ENCODE data around the gene ARAF. TPM values are rescaled to one million over a fixed set of nuclear protein-coding genes. Genes with fewer than 3 reads are reported as not detected.

Gene ARAF
- total RNA-seq, 1 donor from 2014 or later, result 44.0 TPM

GRCh38 chrX:47605024-47605423, 44.0 kb downstream of the ARAF start:
- Mint-ChIP-seq H3K9me3 (ENCODE audit: unreplicated experiment) (no peaks in the 10 kb centered on the region), H3K36me3 (ENCODE audit: low read depth, unreplicated experiment) (no peaks in the 10 kb centered on the region), H3K4me3 (ENCODE audit: unreplicated experiment) (no peak overlapping the region), H3K27me3 (ENCODE audit: low read depth, unreplicated experiment) (no peaks in the 10 kb centered on the region), H3K27ac (ENCODE audit: unreplicated experiment) (no peak overlapping the region), H3K4me1 (ENCODE audit: low read depth, unreplicated experiment) (no peaks in the 10 kb centered on the region)
- no peaks in the 10 kb centered on the region for H3K36me3 ChIP-seq (ENCODE audit: insufficient read depth, low read length)
- no peaks in the 10 kb centered on the region for H3K27me3 ChIP-seq (ENCODE audit: insufficient read depth, low read length)
- H3K79me2 ChIP-seq (ENCODE audit: insufficient read depth, low read length), result no peaks in the 10 kb centered on the region
- H3K9me3 ChIP-seq (ENCODE audit: insufficient read depth, low read depth, low read length), result no peaks in the 10 kb centered on the region
- H3K4me3 ChIP-seq (ENCODE audit: insufficient read depth, low read depth, low read length), result no peak overlapping the region
- H3K4me1 ChIP-seq (ENCODE audit: insufficient read depth, low read length), result no peaks in the 10 kb centered on the region
- FAIRE-seq (no peak), DNase-seq (ENCODE audit: low read depth) (no peak)
- H2AFZ ChIP-seq (ENCODE audit: low read depth, low read length), result no peak overlapping the region
- no peak for TF ChIP-seq CTCF (IDR thresholded peaks at IDR 0.05; ENCODE audit: insufficient read depth, low read depth, low read length)
- no peak for TF ChIP-seq EZH2 (IDR thresholded peaks at IDR 0.05; ENCODE audit: insufficient read depth, low read length)
- no peak overlapping the region for H3K4me2 ChIP-seq (ENCODE audit: low read length)
- H3K27ac ChIP-seq (ENCODE audit: low read depth, low read length), result no peak overlapping the region
- H4K20me1 ChIP-seq (ENCODE audit: insufficient read depth, low read length), result no peaks in the 10 kb centered on the region
- H3K9ac ChIP-seq (ENCODE audit: low read length), result no peak overlapping the region

GRCh38 chrX:47607091-47607490, 46.1 kb downstream of the ARAF start:
- Histone ChIP-seq H3K4me1 (ENCODE audit: insufficient read depth, low read length) (no peaks in the 10 kb centered on the region), H4K20me1 (ENCODE audit: insufficient read depth, low read length) (no peaks in the 10 kb centered on the region), H3K27ac (ENCODE audit: low read depth, low read length) (no peak overlapping the region), H3K36me3 (ENCODE audit: insufficient read depth, low read length) (no peaks in the 10 kb centered on the region), H3K4me3 (ENCODE audit: insufficient read depth, low read depth, low read length) (no peak overlapping the region), H3K79me2 (ENCODE audit: insufficient read depth, low read length) (no peaks in the 10 kb centered on the region), H2AFZ (ENCODE audit: low read depth, low read length) (no peak overlapping the region), H3K9ac (ENCODE audit: low read length) (no peak overlapping the region), H3K9me3 (ENCODE audit: insufficient read depth, low read depth, low read length) (no peaks in the 10 kb centered on the region), H3K4me2 (ENCODE audit: low read length) (no peak overlapping the region), H3K27me3 (ENCODE audit: insufficient read depth, low read length) (no peaks in the 10 kb centered on the region)
- no peak overlapping the region for H3K27ac Mint-ChIP-seq (ENCODE audit: unreplicated experiment)
- H3K4me1 Mint-ChIP-seq (ENCODE audit: low read depth, unreplicated experiment), result no peaks in the 10 kb centered on the region
- peak; percentile 82 for FAIRE-seq
- TF ChIP-seq CTCF (IDR thresholded peaks at IDR 0.05; ENCODE audit: insufficient read depth, low read depth, low read length) (no peak), EZH2 (IDR thresholded peaks at IDR 0.05; ENCODE audit: insufficient read depth, low read length) (no peak)
- no peaks in the 10 kb centered on the region for H3K36me3 Mint-ChIP-seq (ENCODE audit: low read depth, unreplicated experiment)
- no peak overlapping the region for H3K4me3 Mint-ChIP-seq (ENCODE audit: unreplicated experiment)
- no peaks in the 10 kb centered on the region for H3K9me3 Mint-ChIP-seq (ENCODE audit: unreplicated experiment)
- no peak for DNase-seq (ENCODE audit: low read depth)
- no peaks in the 10 kb centered on the region for H3K27me3 Mint-ChIP-seq (ENCODE audit: low read depth, unreplicated experiment)

- Mint-ChIP-seq H3K4me1 (ENCODE audit: low read depth, unreplicated experiment) (no peaks in the 10 kb centered on the region), H3K9me3 (ENCODE audit: unreplicated experiment) (peaks cover 2% of the 10 kb centered on the region), H3K27ac (ENCODE audit: unreplicated experiment) (no peak overlapping the region), H3K36me3 (ENCODE audit: low read depth, unreplicated experiment) (no peaks in the 10 kb centered on the region), H3K4me3 (ENCODE audit: unreplicated experiment) (no peak overlapping the region), H3K27me3 (ENCODE audit: low read depth, unreplicated experiment) (no peaks in the 10 kb centered on the region)
- DNase-seq (ENCODE audit: low read depth) (no peak), FAIRE-seq (no peak)
- Histone ChIP-seq H3K9me3 (ENCODE audit: insufficient read depth, low read depth, low read length) (no peaks in the 10 kb centered on the region), H3K9ac (ENCODE audit: low read length) (no peak overlapping the region), H3K4me3 (ENCODE audit: insufficient read depth, low read depth, low read length) (no peak overlapping the region), H3K4me2 (ENCODE audit: low read length) (no peak overlapping the region), H3K79me2 (ENCODE audit: insufficient read depth, low read length) (no peaks in the 10 kb centered on the region), H2AFZ (ENCODE audit: low read depth, low read length) (no peak overlapping the region), H3K27me3 (ENCODE audit: insufficient read depth, low read length) (no peaks in the 10 kb centered on the region), H4K20me1 (ENCODE audit: insufficient read depth, low read length) (no peaks in the 10 kb centered on the region), H3K36me3 (ENCODE audit: insufficient read depth, low read length) (no peaks in the 10 kb centered on the region), H3K4me1 (ENCODE audit: insufficient read depth, low read length) (no peaks in the 10 kb centered on the region), H3K27ac (ENCODE audit: low read depth, low read length) (no peak overlapping the region)
- TF ChIP-seq EZH2 (IDR thresholded peaks at IDR 0.05; ENCODE audit: insufficient read depth, low read length), result no peak
- TF ChIP-seq CTCF (IDR thresholded peaks at IDR 0.05; ENCODE audit: insufficient read depth, low read depth, low read length), result no peak
Observed at GRCh38 chrX:47608130-47608810, 47.3 kb downstream of the ARAF start.

Measured in astrocyte (in vitro differentiated cells and primary cell).